Astrocyte (in vitro differentiated cells and primary cell): ENCODE measurements around the gene MXRA7. TPM values are rescaled to one million over a fixed set of nuclear protein-coding genes. Genes with fewer than 3 reads are reported as not detected.
"Not testable (repeated sequence)": the region's sequence is repeated elsewhere in the genome, so short reads cannot be mapped to it uniquely, and the experiment has no call there.

ENCODE experiments used
- DNase-seq: peaks from one replicate; pipeline ENCODE4 v3.0.0-alpha.2; 2010; ENCODE audit warnings: low read depth
- FAIRE-seq: peaks from 2 replicates; lab custom pipeline; 2011; peaks lifted over from hg19 to GRCh38; lab: Jason Lieb, UNC
- H2AFZ ChIP-seq: 2 replicates; pipeline ENCODE4 v1.6.0; 2012; ENCODE audit warnings: low read depth, low read length, inconsistent platforms
- H3K27ac ChIP-seq: 2 replicates; pipeline ENCODE4 v1.5.1; 2011; ENCODE audit warnings: low read depth, low read length, inconsistent platforms
- H3K27me3 ChIP-seq: 2 replicates; pipeline ENCODE4 v1.6.0; 2011; ENCODE audit warnings: low read length, inconsistent platforms; ENCODE audit not compliant: insufficient read depth
- H3K36me3 ChIP-seq: 2 replicates; pipeline ENCODE4 v1.5.1; 2011; ENCODE audit warnings: low read length, inconsistent platforms; ENCODE audit not compliant: insufficient read depth
- H3K4me1 ChIP-seq: 2 replicates; pipeline ENCODE4 v1.5.1; 2011; ENCODE audit warnings: low read length, inconsistent platforms; ENCODE audit not compliant: insufficient read depth
- H3K4me2 ChIP-seq: 2 replicates; pipeline ENCODE4 v1.6.0; 2012; ENCODE audit warnings: low read length, inconsistent platforms
- H3K4me3 ChIP-seq: 2 replicates; pipeline ENCODE4 v1.5.1; 2011; ENCODE audit warnings: low read depth, mild to moderate bottlenecking, low read length, inconsistent platforms; ENCODE audit not compliant: insufficient read depth
- H3K79me2 ChIP-seq: 2 replicates; pipeline ENCODE4 v1.6.0; 2012; ENCODE audit warnings: mild to moderate bottlenecking, low read length, inconsistent platforms; ENCODE audit not compliant: insufficient read depth
- H3K9ac ChIP-seq: 2 replicates; pipeline ENCODE4 v1.6.0; 2012; ENCODE audit warnings: mild to moderate bottlenecking, low read length, inconsistent platforms
- H3K9me3 ChIP-seq: 2 replicates; pipeline ENCODE4 v1.5.1; 2012; ENCODE audit warnings: low read depth, mild to moderate bottlenecking, low read length, inconsistent platforms; ENCODE audit not compliant: insufficient read depth
- H4K20me1 ChIP-seq: 2 replicates; pipeline ENCODE4 v1.6.0; 2012; ENCODE audit warnings: low read length, inconsistent platforms; ENCODE audit not compliant: insufficient read depth
- H3K27ac Mint-ChIP-seq: one replicate; pipeline ENCODE4 v1.8.0; 2021; ENCODE audit warnings: mild to moderate bottlenecking, mixed read lengths; ENCODE audit not compliant: unreplicated experiment
- H3K27me3 Mint-ChIP-seq: one replicate; pipeline ENCODE4 v1.8.0; 2021; ENCODE audit warnings: low read depth, mixed read lengths; ENCODE audit not compliant: unreplicated experiment
- H3K36me3 Mint-ChIP-seq: one replicate; pipeline ENCODE4 v1.8.0; 2021; ENCODE audit warnings: low read depth, mixed read lengths; ENCODE audit not compliant: unreplicated experiment
- H3K4me1 Mint-ChIP-seq: one replicate; pipeline ENCODE4 v1.8.0; 2021; ENCODE audit warnings: low read depth, mixed read lengths; ENCODE audit not compliant: unreplicated experiment
- H3K4me3 Mint-ChIP-seq: one replicate; pipeline ENCODE4 v1.8.0; 2021; ENCODE audit warnings: mild to moderate bottlenecking, moderate library complexity, mixed read lengths; ENCODE audit not compliant: unreplicated experiment
- H3K9me3 Mint-ChIP-seq: one replicate; pipeline ENCODE4 v1.8.0; 2021; ENCODE audit warnings: mild to moderate bottlenecking, mixed read lengths; ENCODE audit not compliant: unreplicated experiment
- EZH2 ChIP-seq: IDR thresholded peaks from 2 replicates; pipeline ENCODE4 v1.6.1; 2012; ENCODE audit warnings: mild to moderate bottlenecking, low read length, inconsistent platforms; ENCODE audit not compliant: insufficient read depth
- total RNA-seq: library from RNA; stranded (reverse); gene quantifications from 2 replicates; pipeline ENCODE4 v1.2.1, GENCODE V29; 2021
- TF ChIP-seq, protein P1 (sequence below): IDR thresholded peaks from 2 replicates; pipeline ENCODE4 v1.5.1; 2011; ENCODE audit warnings: low read depth, mild to moderate bottlenecking, inconsistent platforms, low read length, moderate library complexity; ENCODE audit not compliant: insufficient read depth

The MXRA7 gene
- total RNA-seq, 1 donor from 2014 or later: 177 TPM

- peaks cover 18% of the 10 kb centered on the region for H3K36me3 Mint-ChIP-seq
- Histone ChIP-seq H3K27me3 (no peaks in the 10 kb centered on the region), H3K9me3 (no peaks in the 10 kb centered on the region), H3K4me3 (no peak overlapping the region), H3K27ac (no peak overlapping the region), H3K36me3 (peaks cover 45% of the 10 kb centered on the region), H3K9ac (peak overlapping the region; percentile 98), H3K79me2 (peaks cover 81% of the 10 kb centered on the region), H3K4me1 (peaks cover 28% of the 10 kb centered on the region), H2AFZ (no peak overlapping the region), H4K20me1 (peaks cover 62% of the 10 kb centered on the region), H3K4me2 (peak overlapping the region; percentile 89)
- no peaks in the 10 kb centered on the region for H3K27me3 Mint-ChIP-seq
- TF ChIP-seq, protein P1, sequence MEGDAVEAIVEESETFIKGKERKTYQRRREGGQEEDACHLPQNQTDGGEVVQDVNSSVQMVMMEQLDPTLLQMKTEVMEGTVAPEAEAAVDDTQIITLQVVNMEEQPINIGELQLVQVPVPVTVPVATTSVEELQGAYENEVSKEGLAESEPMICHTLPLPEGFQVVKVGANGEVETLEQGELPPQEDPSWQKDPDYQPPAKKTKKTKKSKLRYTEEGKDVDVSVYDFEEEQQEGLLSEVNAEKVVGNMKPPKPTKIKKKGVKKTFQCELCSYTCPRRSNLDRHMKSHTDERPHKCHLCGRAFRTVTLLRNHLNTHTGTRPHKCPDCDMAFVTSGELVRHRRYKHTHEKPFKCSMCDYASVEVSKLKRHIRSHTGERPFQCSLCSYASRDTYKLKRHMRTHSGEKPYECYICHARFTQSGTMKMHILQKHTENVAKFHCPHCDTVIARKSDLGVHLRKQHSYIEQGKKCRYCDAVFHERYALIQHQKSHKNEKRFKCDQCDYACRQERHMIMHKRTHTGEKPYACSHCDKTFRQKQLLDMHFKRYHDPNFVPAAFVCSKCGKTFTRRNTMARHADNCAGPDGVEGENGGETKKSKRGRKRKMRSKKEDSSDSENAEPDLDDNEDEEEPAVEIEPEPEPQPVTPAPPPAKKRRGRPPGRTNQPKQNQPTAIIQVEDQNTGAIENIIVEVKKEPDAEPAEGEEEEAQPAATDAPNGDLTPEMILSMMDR: no peak
- TF ChIP-seq EZH2: no peak
- peak overlapping the region; percentile 3 for H3K27ac Mint-ChIP-seq
- peak overlapping the region; percentile 99 for H3K4me3 Mint-ChIP-seq
- peaks cover 20% of the 10 kb centered on the region for H3K4me1 Mint-ChIP-seq
- H3K9me3 Mint-ChIP-seq: no peaks in the 10 kb centered on the region
- DNase-seq (no peak), FAIRE-seq (no peak)
These were observed 22.2 kb upstream of the MXRA7 start for GRCh38 chr17:76732734-76733617.

DNA sequence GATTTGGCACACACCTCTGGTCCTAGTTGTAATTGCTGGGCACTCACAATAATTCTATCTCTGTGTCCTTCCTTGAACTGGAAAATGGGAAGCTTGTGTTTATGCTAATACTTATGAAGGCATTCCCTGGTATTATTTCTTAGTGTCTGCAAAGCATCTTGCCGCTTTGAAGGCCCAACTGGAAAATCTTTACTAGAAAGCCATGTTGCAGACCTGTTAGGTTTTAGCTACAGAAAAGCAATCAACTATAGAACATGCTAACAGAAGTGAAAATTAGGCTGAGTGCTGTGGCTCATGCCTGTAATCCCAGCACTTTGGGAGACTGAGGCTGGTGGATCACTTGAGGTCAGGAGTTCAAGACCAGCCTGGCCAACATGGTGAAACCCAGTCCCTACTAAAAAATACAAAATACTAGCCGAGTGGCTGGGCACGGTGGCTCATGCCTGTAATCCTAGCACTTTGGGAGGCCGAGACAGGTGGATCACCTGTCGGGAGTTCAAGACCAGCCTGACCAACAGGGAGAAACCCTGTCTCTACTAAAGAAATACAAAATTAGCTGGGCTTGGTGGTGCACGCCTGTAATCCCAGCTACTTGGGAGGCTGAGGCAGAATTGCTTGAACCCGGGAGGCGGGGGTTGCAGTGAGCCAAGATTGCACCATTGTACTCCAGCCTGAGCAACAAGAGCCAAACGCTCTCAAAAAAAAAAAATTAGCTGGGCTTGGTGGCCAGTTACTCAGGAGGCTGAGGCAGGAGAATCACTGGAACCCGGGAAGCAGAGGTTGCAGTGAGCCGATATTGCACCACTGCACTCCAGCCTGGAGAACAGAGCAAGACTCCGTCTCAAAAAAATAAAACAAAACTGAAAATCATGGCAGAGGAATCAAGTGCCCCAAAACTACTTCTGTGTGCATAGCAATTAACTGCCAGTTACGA lies 21.3 kb upstream of the MXRA7 start:
- not testable (repeated sequence) for H3K27ac ChIP-seq, DNase-seq, H3K27me3 ChIP-seq, H3K9ac ChIP-seq, FAIRE-seq, H2AFZ ChIP-seq, H3K4me3 Mint-ChIP-seq, H3K27me3 Mint-ChIP-seq, H3K9me3 ChIP-seq, H3K27ac Mint-ChIP-seq, H3K9me3 Mint-ChIP-seq, H3K4me3 ChIP-seq
- Histone ChIP-seq H3K4me2 (peak overlapping the region; percentile 89), H3K79me2 (peaks cover 89% of the 10 kb centered on the region), H3K36me3 (peaks cover 45% of the 10 kb centered on the region), H3K4me1 (peaks cover 33% of the 10 kb centered on the region), H4K20me1 (peaks cover 70% of the 10 kb centered on the region)
- H3K36me3 Mint-ChIP-seq: peaks cover 18% of the 10 kb centered on the region
- peaks cover 20% of the 10 kb centered on the region for H3K4me1 Mint-ChIP-seq

GRCh38 chr17:76727745-76728456 lies 17.1 kb upstream of the MXRA7 start:
- peak overlapping the region; percentile 92 for H3K9ac ChIP-seq
- Mint-ChIP-seq H3K27me3 (no peaks in the 10 kb centered on the region), H3K9me3 (no peaks in the 10 kb centered on the region), H3K4me1 (peaks cover 11% of the 10 kb centered on the region), H3K4me3 (peak overlapping the region; percentile 90), H3K36me3 (peaks cover 10% of the 10 kb centered on the region), H3K27ac (peak overlapping the region; percentile 82)
- peak overlapping the region; percentile 94 for H3K27ac ChIP-seq
- no peak overlapping the region for H2AFZ ChIP-seq
- H3K79me2 ChIP-seq: peaks cover 86% of the 10 kb centered on the region
- H3K36me3 ChIP-seq: peaks cover 31% of the 10 kb centered on the region
- no peak for FAIRE-seq
- H4K20me1 ChIP-seq: peaks cover 65% of the 10 kb centered on the region
- no peaks in the 10 kb centered on the region for H3K27me3 ChIP-seq
- H3K4me1 ChIP-seq: peaks cover 21% of the 10 kb centered on the region
- peak overlapping the region; percentile 82 for H3K4me3 ChIP-seq
- DNase-seq: no peak
- H3K4me2 ChIP-seq: peak overlapping the region; percentile 98
- no peaks in the 10 kb centered on the region for H3K9me3 ChIP-seq
- no peak for TF ChIP-seq EZH2
- TF ChIP-seq, protein P1: no peak
